ENCODE measurements around the gene ZBTB7C.

- no peak for TF ChIP-seq POLR2AphosphoS5 (IDR thresholded peaks at IDR 0.05)
- TF ChIP-seq, protein P1, sequence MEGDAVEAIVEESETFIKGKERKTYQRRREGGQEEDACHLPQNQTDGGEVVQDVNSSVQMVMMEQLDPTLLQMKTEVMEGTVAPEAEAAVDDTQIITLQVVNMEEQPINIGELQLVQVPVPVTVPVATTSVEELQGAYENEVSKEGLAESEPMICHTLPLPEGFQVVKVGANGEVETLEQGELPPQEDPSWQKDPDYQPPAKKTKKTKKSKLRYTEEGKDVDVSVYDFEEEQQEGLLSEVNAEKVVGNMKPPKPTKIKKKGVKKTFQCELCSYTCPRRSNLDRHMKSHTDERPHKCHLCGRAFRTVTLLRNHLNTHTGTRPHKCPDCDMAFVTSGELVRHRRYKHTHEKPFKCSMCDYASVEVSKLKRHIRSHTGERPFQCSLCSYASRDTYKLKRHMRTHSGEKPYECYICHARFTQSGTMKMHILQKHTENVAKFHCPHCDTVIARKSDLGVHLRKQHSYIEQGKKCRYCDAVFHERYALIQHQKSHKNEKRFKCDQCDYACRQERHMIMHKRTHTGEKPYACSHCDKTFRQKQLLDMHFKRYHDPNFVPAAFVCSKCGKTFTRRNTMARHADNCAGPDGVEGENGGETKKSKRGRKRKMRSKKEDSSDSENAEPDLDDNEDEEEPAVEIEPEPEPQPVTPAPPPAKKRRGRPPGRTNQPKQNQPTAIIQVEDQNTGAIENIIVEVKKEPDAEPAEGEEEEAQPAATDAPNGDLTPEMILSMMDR (IDR thresholded peaks at IDR 0.05): no peak
Measured at GRCh38 chr18:48132797-48133655, 276.2 kb downstream of the ZBTB7C start.
